Heart left ventricle (tissue), 13 donors: ENCODE measurements around the gene UBL7.

Experiments
- POLR2A ChIP-seq, 2 donors: fragments of 450-650 bp; IDR thresholded peaks; one replicate each; pipeline ENCODE4 v1.6.1; 2017; ENCODE audit warnings: antibody characterized with exemption in 2 of 2, mild to moderate bottlenecking in 2 of 2, moderate library complexity in 2 of 2
- TF ChIP-seq, protein P1 (sequence below), 12 donors: fragments of 200-600 bp; sonication (generic) in 4 of 12; IDR thresholded peaks; one replicate each; pipeline versions ENCODE4 v1.5.0 to v1.8.0; 2018 to 2022; ENCODE audit warnings: antibody characterized with exemption in 12 of 12, mild to moderate bottlenecking in 5 of 12
- donor health status: ischemic (EF 13 %, LVEDD 7.1; RV severe dilation, severe dysfunction).
- donor health status: DM: no; HTN: yes; CAD: no.
- donor health status: DM: no; HTN: no; CAD: no.
- donor health status: ischemic (EF 25% LVEDD 6.9; RV normal size, moderate dysfunction).
- donor health status: ischemic (EF 25% LVEDD 5.7; RV mildly dilated, moderate dysfunction).
- donor health status: ischemic (EF 35%, LVEDD 5.7; RV mildly dilated, moderate dysfunction).
- donor health status: nonischemic (EF 11% LVEDD 7.7; RV severe dilation, severe dysfunction).
- donor health status: DM: yes; HTN: yes; CAD: no.
- donor health status: PGD.
- donor health status: ischemic (EF 29% LVEDD 5.4; RV normal size, mild dysfunction).
- donor health status: nonischemic (EF 23%, LVEDD 6.1; RV moderate dilation, normal function).

DNA sequence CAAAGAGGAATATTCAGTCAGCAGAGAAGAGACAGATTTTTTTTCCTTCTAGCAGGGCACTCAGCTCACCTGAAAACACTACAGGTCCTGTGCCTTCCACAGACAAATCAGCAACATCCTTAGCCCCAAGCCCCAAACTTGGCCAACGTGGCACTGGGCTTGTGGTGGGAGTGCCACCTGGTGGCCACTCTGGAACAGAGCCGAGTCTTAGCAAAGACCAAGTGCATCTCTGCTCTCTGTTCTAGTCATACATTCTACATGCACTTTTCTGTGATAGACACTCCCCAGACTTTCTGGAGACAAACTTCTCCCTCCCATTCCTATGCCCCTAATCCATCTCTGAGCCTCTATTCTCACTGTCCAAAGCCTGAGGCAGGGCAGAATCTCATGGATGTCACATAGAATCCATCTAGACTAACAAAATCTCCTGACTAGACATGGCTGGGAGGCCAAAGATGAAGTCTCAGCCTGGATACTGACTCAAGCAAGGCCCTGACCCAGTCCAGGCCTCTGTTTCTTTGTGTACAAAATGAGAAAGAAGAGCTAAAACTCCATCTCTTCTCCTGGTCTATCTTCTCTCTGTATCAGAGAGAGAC lies 22.1 kb downstream of the UBL7 start:
- TF ChIP-seq, protein P1, sequence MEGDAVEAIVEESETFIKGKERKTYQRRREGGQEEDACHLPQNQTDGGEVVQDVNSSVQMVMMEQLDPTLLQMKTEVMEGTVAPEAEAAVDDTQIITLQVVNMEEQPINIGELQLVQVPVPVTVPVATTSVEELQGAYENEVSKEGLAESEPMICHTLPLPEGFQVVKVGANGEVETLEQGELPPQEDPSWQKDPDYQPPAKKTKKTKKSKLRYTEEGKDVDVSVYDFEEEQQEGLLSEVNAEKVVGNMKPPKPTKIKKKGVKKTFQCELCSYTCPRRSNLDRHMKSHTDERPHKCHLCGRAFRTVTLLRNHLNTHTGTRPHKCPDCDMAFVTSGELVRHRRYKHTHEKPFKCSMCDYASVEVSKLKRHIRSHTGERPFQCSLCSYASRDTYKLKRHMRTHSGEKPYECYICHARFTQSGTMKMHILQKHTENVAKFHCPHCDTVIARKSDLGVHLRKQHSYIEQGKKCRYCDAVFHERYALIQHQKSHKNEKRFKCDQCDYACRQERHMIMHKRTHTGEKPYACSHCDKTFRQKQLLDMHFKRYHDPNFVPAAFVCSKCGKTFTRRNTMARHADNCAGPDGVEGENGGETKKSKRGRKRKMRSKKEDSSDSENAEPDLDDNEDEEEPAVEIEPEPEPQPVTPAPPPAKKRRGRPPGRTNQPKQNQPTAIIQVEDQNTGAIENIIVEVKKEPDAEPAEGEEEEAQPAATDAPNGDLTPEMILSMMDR (IDR thresholded peaks at IDR 0.05) = peak; percentile 87 to 98 (median 90)
- TF ChIP-seq POLR2A (IDR thresholded peaks at IDR 0.05) = no peak
